HEK293 (cell line): ENCODE data around the gene CABP4.

Experiments used
- ZBTB20 ChIP-seq: fragments of 450-650 bp; formaldehyde crosslinking; IDR thresholded peaks from 2 replicates; pipeline ENCODE4 v1.5.1; 2016; ENCODE audit warnings: missing biosample characterization, missing genetic modification characterization
- ZBTB7A ChIP-seq: fragments of 450-650 bp; formaldehyde crosslinking; IDR thresholded peaks from 2 replicates; pipeline ENCODE4 v1.5.1; 2016; ENCODE audit warnings: low read depth, missing biosample characterization, missing genetic modification characterization
- ZNF138 ChIP-seq: fragments of 450-650 bp; formaldehyde crosslinking; IDR thresholded peaks from 2 replicates; pipeline ENCODE4 v1.5.1; 2016; ENCODE audit warnings: missing biosample characterization, missing genetic modification characterization, borderline replicate concordance
- ZNF623 ChIP-seq: fragments of 450-650 bp; formaldehyde crosslinking; IDR thresholded peaks from 2 replicates; pipeline ENCODE4 v1.5.1; 2016; ENCODE audit warnings: missing biosample characterization, missing genetic modification characterization
- ZNF670 ChIP-seq: fragments of 450-650 bp; formaldehyde crosslinking; IDR thresholded peaks from 2 replicates; pipeline ENCODE4 v1.5.1; 2016; ENCODE audit warnings: missing biosample characterization, missing genetic modification characterization, low read depth
- ZNF677 ChIP-seq: fragments of 450-650 bp; IDR thresholded peaks from 2 replicates; pipeline ENCODE4 v1.5.0; 2018; ENCODE audit warnings: missing biosample characterization, mild to moderate bottlenecking, missing genetic modification characterization, moderate library complexity
- TF ChIP-seq, protein P1 (sequence below): fragments of 450-650 bp; formaldehyde crosslinking; IDR thresholded peaks from 2 replicates; pipeline ENCODE4 v1.5.1; 2016; ENCODE audit warnings: missing biosample characterization, missing genetic modification characterization

DNA sequence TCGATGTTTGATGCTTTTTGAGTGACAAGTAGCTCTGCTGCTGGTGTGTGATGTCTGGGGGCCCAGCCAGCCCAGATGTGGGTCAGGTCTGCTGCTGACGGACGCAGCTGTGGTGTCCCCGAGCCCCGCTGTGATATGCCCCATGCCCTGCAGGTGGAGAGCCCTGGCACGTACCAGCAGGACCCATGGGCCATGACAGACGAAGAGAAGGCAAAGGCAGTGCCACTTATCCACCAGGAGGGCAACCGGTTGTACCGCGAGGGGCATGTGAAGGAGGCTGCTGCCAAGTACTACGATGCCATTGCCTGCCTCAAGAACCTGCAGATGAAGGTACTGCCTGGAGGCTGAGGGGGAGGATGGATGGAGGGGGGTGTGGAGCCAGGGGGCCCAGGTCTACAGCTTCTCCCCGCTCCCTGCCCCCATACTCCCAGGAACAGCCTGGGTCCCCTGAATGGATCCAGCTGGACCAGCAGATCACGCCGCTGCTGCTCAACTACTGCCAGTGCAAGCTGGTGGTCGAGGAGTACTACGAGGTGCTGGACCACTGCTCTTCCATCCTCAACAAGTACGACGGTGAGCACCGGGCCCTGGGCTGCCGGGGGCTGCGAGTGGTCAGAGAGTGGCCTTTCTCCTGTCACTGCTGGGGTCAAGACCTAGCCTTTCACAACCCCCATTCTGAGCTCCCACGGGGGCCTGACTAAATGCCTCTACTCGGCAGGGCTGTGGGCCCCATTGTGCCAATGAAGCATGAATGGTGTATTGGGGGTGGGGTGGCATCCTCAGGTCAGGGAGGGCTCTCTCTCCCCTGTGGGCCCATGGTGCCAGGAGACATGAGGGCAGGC is 35.0 kb downstream of the CABP4 start:
- TF ChIP-seq ZNF138 (no peak), ZNF677 (tag by site-specific recombination) (no peak), ZNF623 (tag by site-specific recombination) (no peak), ZNF670 (tag by site-specific recombination) (no peak), ZBTB7A (tag by site-specific recombination) (no peak), ZBTB20 (no peak)
- TF ChIP-seq, protein P1, sequence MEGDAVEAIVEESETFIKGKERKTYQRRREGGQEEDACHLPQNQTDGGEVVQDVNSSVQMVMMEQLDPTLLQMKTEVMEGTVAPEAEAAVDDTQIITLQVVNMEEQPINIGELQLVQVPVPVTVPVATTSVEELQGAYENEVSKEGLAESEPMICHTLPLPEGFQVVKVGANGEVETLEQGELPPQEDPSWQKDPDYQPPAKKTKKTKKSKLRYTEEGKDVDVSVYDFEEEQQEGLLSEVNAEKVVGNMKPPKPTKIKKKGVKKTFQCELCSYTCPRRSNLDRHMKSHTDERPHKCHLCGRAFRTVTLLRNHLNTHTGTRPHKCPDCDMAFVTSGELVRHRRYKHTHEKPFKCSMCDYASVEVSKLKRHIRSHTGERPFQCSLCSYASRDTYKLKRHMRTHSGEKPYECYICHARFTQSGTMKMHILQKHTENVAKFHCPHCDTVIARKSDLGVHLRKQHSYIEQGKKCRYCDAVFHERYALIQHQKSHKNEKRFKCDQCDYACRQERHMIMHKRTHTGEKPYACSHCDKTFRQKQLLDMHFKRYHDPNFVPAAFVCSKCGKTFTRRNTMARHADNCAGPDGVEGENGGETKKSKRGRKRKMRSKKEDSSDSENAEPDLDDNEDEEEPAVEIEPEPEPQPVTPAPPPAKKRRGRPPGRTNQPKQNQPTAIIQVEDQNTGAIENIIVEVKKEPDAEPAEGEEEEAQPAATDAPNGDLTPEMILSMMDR (tag by site-specific recombination) = no peak
